Psoas muscle (tissue), 8 donors: ENCODE measurements around the gene TSN. TPM values are rescaled to one million over a fixed set of nuclear protein-coding genes. Genes with fewer than 3 reads are reported as not detected.

Experiments used
- ATAC-seq, 4 donors: fragments of 200-7000 bp; cut with Tn5 transposase; one replicate each; pipeline ENCODE4 v1.9.1; 2020; ENCODE audit warnings: moderate library complexity in 3 of 4, mild to moderate bottlenecking in 2 of 4
- DNase-seq, 2 donors: peaks; one replicate each; pipeline ENCODE4 v3.0.0-alpha.2; 2020
- H3K27ac ChIP-seq: fragments of 200-600 bp; one replicate; pipeline ENCODE4 v1.8.0; 2022
- H3K27me3 ChIP-seq, 3 donors: fragments of 200-600 bp in 1 of 3; one replicate each; pipeline versions ENCODE4 v1.6.1 to v1.8.0; 2013 to 2022; ENCODE audit warnings: low read length in 2 of 3, mild to moderate bottlenecking in 2 of 3, moderate library complexity in 1 of 3; ENCODE audit not compliant: insufficient read depth in 3 of 3
- H3K36me3 ChIP-seq, 2 donors: fragments of 200-600 bp in 1 of 2; one replicate each; pipeline versions ENCODE4 v1.6.1 to v1.8.0; 2013 to 2022; ENCODE audit warnings: low read depth in 1 of 2, mild to moderate bottlenecking in 1 of 2, moderate library complexity in 1 of 2; ENCODE audit not compliant: insufficient read depth in 1 of 2
- H3K4me1 ChIP-seq: fragments of 200-600 bp; one replicate; pipeline ENCODE4 v1.8.0; 2022
- H3K4me3 ChIP-seq: fragments of 200-600 bp; one replicate; pipeline ENCODE4 v1.8.0; 2022; ENCODE audit warnings: mild to moderate bottlenecking
- H3K9me3 ChIP-seq: fragments of 200-600 bp; one replicate; pipeline ENCODE4 v1.8.0; 2022
- WGBS, 3 donors: extraction: QIAGEN DNeasy Blood & Tissue Kit; methylation state at CpG; one replicate each; pipeline versions ENCODE4 v1.1.6 to v1.1.7; 2013; 5-methylcytosine and 5-hydroxymethylcytosine counted together
- intact Hi-C, 2 donors: fragments of 100-400 bp; cut with DNase I; formaldehyde crosslinking; loops; one replicate each; pipeline versions ENCODE4 v1.11.0 to v1.14.2; 2022
- polyA plus RNA-seq, 3 donors: library from polyadenylated mRNA; stranded (reverse); fragments of 200-250 nt; gene quantifications; one replicate each; pipeline ENCODE4 v1.2.3, GENCODE V29; 2013
- total RNA-seq, 4 donors: library from RNA; stranded (reverse); fragmentation: NEBNext Ultra II Directional in 2 of 4; extraction: Animal tissue kit (Norgen Biotek cat#: 25700) in 2 of 4; gene quantifications; one replicate each; pipeline versions ENCODE4 v1.2.1 to v1.2.4, GENCODE V29; 2021 to 2023
- TF ChIP-seq, protein P1 (sequence below): fragments of 200-600 bp; IDR thresholded peaks from one replicate; pipeline ENCODE4 v1.8.0; 2022; ENCODE audit warnings: antibody characterized with exemption
- donor health status: healthy with polysubstance abuse.
- donor health status: DM: no; HTN: no; CAD: no; lungs with moderate emphysema.
- donor health status: Bipolar disorder and iron deficiency.
- donor health status: healthy.
- donor health status: DM: yes; HTN: yes; CAD: no.
- donor health status: DM: no; HTN: no; CAD: no.
- donor health status: DM: no; HTN: no; CAD: no.
- donor health status: DM: yes; HTN: yes; CAD: no.

The TSN gene
- total and polyA plus RNA-seq, 7 donors = 25.0 to 68.4 (median 40.5) TPM

- DNase-seq = no peak
- intact Hi-C loops = no loop called here
- 79 to 84% (median 79%) methylated on average over 6 of the region's 6 CpGs for WGBS, 3 donors
- H3K4me1 ChIP-seq = no peaks in the 10 kb centered on the region
- TF ChIP-seq, protein P1, sequence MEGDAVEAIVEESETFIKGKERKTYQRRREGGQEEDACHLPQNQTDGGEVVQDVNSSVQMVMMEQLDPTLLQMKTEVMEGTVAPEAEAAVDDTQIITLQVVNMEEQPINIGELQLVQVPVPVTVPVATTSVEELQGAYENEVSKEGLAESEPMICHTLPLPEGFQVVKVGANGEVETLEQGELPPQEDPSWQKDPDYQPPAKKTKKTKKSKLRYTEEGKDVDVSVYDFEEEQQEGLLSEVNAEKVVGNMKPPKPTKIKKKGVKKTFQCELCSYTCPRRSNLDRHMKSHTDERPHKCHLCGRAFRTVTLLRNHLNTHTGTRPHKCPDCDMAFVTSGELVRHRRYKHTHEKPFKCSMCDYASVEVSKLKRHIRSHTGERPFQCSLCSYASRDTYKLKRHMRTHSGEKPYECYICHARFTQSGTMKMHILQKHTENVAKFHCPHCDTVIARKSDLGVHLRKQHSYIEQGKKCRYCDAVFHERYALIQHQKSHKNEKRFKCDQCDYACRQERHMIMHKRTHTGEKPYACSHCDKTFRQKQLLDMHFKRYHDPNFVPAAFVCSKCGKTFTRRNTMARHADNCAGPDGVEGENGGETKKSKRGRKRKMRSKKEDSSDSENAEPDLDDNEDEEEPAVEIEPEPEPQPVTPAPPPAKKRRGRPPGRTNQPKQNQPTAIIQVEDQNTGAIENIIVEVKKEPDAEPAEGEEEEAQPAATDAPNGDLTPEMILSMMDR = no peak
- no peaks in the 10 kb centered on the region for H3K9me3 ChIP-seq
- H3K36me3 ChIP-seq = no peaks in the 10 kb centered on the region
- no peak for ATAC-seq
- no peaks in the 10 kb centered on the region for H3K27me3 ChIP-seq
- H3K4me3 ChIP-seq = no peak overlapping the region
- H3K27ac ChIP-seq = no peak overlapping the region
Observed at GRCh38 chr2:121740973-121741372, 14.5 kb upstream of the TSN start.

DNA sequence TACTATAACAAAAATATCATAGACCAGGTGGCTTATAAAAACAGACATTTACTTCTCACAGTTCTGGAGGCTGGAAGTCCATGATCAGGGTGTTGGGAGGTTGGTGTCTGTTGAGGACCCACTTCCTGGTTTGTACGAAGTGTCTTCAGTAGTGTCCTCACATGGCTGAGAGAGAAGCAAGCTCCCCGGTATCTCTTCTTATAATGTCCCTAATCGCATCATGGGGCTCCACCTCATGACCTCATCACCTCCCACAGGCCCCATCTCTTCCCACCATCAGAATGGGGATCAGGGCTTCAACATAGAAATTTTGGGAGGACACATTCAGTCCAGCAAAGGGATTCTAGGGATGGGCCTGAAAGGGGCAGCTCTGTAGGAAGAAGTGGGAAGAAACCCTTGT is 14.0 kb upstream of the TSN start:
- no peak overlapping the region for H3K4me3 ChIP-seq
- ATAC-seq = no peak
- intact Hi-C loops = no loop called here
- H3K27ac ChIP-seq = no peak overlapping the region
- H3K9me3 ChIP-seq = no peaks in the 10 kb centered on the region
- H3K27me3 ChIP-seq = no peaks in the 10 kb centered on the region
- TF ChIP-seq, protein P1 = no peak
- H3K36me3 ChIP-seq = no peaks in the 10 kb centered on the region
- 80 to 84% (median 84%) methylated on average over 3 of the region's 3 CpGs for WGBS, 3 donors
- no peaks in the 10 kb centered on the region for H3K4me1 ChIP-seq
- no peak for DNase-seq

DNA sequence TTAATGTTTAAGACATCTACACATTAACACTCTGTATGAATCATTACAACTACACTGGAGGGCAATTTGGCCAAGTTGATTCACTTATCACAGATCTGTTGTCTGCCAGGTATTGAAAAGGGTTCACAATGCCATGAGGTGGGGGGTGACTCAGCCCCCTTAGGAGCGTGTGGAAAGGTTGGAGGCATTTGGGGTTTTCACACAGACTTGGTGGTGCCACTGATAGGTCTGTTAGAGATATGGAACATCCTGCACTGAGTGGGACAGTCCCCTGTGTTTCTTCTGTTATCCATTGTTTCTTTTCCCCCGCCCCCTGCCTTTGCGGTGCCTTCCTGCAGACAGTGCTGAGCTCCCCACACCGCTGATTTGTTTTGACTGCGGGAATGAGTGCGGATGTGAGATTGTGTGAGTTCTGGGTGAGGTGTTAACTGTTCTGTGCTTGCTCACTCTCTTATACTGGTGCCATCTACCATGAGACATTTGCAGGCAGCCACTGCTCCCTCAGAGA is 9.3 kb upstream of the TSN start:
- H3K4me3 ChIP-seq = no peak overlapping the region
- H3K27me3 ChIP-seq = no peaks in the 10 kb centered on the region
- H3K9me3 ChIP-seq = no peaks in the 10 kb centered on the region
- intact Hi-C loops = no loop called here
- TF ChIP-seq, protein P1 = no peak
- H3K4me1 ChIP-seq = no peaks in the 10 kb centered on the region
- WGBS, 3 donors = 74 to 79% (median 75%) methylated on average over 6 of the region's 6 CpGs
- no peak for DNase-seq
- no peaks in the 10 kb centered on the region for H3K36me3 ChIP-seq
- no peak overlapping the region for H3K27ac ChIP-seq
- ATAC-seq = no peak

- H3K4me1 ChIP-seq = no peaks in the 10 kb centered on the region
- intact Hi-C loops = no loop called here
- WGBS, 3 donors = 49 to 58% (median 54%) methylated on average over 4 of the region's 4 CpGs
- DNase-seq = no peak
- peak in 3 of 4 donors; percentile 52 to 57 (median 55) for ATAC-seq
- H3K4me3 ChIP-seq = no peak overlapping the region
- H3K9me3 ChIP-seq = no peaks in the 10 kb centered on the region
- H3K27ac ChIP-seq = no peak overlapping the region
- TF ChIP-seq, protein P1 = no peak
- H3K27me3 ChIP-seq = no peaks in the 10 kb centered on the region
- H3K36me3 ChIP-seq = no peaks in the 10 kb centered on the region
Observed at GRCh38 chr2:121748202-121748601, 7.2 kb upstream of the TSN start.

DNA sequence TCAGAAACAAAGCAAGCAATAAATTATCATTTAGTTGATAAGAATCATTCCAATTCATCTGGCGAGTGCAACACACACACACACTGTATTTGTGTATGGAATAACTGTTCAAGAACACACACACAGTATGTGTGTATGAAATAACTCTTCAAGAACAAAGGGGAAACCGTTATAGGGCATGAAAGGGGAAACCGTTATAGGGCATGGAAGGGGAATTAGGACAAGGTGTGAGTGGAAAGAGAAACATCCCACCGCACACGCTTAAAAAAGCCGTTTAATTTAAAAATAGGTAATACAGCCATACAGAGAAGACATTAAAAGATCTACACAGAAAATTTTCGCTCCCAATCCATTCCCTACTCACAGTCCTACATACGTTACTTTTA is 607 bp upstream of the TSN start:
- 1 to 2% (median 2%) methylated on average over 8 of the region's 8 CpGs for WGBS, 3 donors
- H3K4me1 ChIP-seq = peaks cover 19% of the 10 kb centered on the region
- H3K27me3 ChIP-seq = no peaks in the 10 kb centered on the region
- no peaks in the 10 kb centered on the region for H3K9me3 ChIP-seq
- H3K4me3 ChIP-seq = peak overlapping the region; percentile 78
- peak overlapping the region; percentile 76 for H3K27ac ChIP-seq
- TF ChIP-seq, protein P1 = no peak
- intact Hi-C loops = no loop called here
- DNase-seq (no peak), ATAC-seq (peak in 1 of 4 donors; percentile 14)
- peaks cover 0 to 23% of the 10 kb centered on the region in 2 donors for H3K36me3 ChIP-seq
